Erythroblast (primary cell): ENCODE data around the gene MUC5AC.

Source experiments
- GATA1 ChIP-seq: IDR thresholded peaks from 2 replicates; pipeline ENCODE4 v1.6.1; 2011; ENCODE audit warnings: low read depth, mild to moderate bottlenecking, control low read depth, low read length, moderate library complexity
- POLR2A ChIP-seq: IDR thresholded peaks from 2 replicates; pipeline ENCODE4 v1.6.1; 2011; ENCODE audit warnings: mild to moderate bottlenecking, low read length

DNA sequence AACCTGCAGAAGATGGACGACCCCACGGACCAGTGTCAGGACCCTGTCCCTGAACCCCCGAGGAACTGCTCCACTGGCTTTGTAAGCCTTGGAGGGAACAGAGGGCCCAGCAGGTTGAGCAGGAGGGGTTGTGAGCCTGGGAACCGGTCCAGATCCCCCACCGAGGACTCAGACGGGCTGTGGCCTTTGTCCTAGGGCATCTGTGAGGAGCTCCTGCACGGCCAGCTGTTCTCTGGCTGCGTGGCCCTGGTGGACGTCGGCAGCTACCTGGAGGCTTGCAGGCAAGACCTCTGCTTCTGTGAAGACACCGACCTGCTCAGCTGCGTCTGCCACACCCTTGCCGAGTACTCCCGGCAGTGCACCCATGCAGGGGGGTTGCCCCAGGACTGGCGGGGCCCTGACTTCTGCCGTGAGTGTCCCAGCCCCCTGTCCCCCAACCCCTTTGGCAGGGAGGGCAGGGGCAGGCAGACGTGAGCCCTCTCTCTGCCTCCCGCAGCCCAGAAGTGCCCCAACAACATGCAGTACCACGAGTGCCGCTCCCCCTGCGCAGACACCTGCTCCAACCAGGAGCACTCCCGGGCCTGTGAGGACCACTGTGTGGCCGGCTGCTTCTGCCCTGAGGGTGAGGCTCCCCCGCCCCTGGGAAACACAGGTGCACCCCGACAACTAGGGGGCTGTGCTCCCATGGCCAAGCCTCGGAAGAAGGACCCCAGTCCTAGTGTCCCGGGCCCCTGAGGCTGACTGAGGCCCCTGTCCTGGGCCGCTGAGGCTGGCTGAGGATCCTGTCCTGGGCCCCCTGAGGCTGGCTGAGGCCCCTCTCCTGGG, 6.4 kb downstream of the MUC5AC start:
- no peak for TF ChIP-seq POLR2A
- no peak for TF ChIP-seq GATA1
